Liver (tissue), 9 donors: ENCODE data around the gene NFATC1. TPM values are rescaled to one million over a fixed set of nuclear protein-coding genes. Genes with fewer than 3 reads are reported as not detected.

ENCODE experiments used
- DNase-seq: peaks from one replicate; pipeline ENCODE4 v3.0.0-alpha.2; 2017; ENCODE audit warnings: low spot score
- H3K27ac ChIP-seq, 2 donors: one replicate each; pipeline ENCODE4 v1.7.0; 2013; ENCODE audit warnings: inconsistent platforms in 2 of 2, low read length in 2 of 2, control low read depth in 1 of 2, low read depth in 1 of 2, mild to moderate bottlenecking in 1 of 2
- H3K27me3 ChIP-seq, 4 donors: one replicate each; pipeline versions ENCODE4 v1.6.1 to v1.7.0; 2013; ENCODE audit warnings: low read length in 3 of 4, inconsistent platforms in 1 of 4, mild to moderate bottlenecking in 1 of 4, moderate library complexity in 1 of 4; ENCODE audit not compliant: control insufficient read depth in 4 of 4, insufficient read depth in 4 of 4
- H3K36me3 ChIP-seq, 4 donors: one replicate each; pipeline versions ENCODE4 v1.6.1 to v1.7.0; 2013; ENCODE audit warnings: low read length in 3 of 4, mild to moderate bottlenecking in 3 of 4, low read depth in 1 of 4, moderate library complexity in 1 of 4; ENCODE audit not compliant: control insufficient read depth in 4 of 4, insufficient read depth in 3 of 4
- H3K4me1 ChIP-seq, 4 donors: one replicate each; pipeline versions ENCODE4 v1.6.1 to v1.7.0; 2013; ENCODE audit warnings: low read length in 3 of 4, mild to moderate bottlenecking in 3 of 4, moderate library complexity in 1 of 4; ENCODE audit not compliant: control insufficient read depth in 4 of 4, insufficient read depth in 4 of 4
- H3K4me3 ChIP-seq, 3 donors: one replicate each; pipeline versions ENCODE4 v1.6.1 to v1.7.0; 2013; ENCODE audit warnings: low read length in 3 of 3, control low read depth in 1 of 3, low read depth in 1 of 3, mild to moderate bottlenecking in 1 of 3
- H3K9ac ChIP-seq, 2 donors: one replicate each; pipeline ENCODE4 v1.7.0; 2013; ENCODE audit warnings: low read length in 2 of 2, mild to moderate bottlenecking in 2 of 2, moderate library complexity in 2 of 2, control low read depth in 1 of 2, low read depth in 1 of 2
- H3K9me3 ChIP-seq, 4 donors: one replicate each; pipeline versions ENCODE4 v1.6.1 to v1.7.0; 2013; ENCODE audit warnings: low read length in 3 of 4; ENCODE audit not compliant: control insufficient read depth in 4 of 4
- EGR1 ChIP-seq, 2 donors: IDR thresholded peaks; 2 replicates each; pipeline ENCODE4 v1.6.1; 2016 to 2018; ENCODE audit warnings: antibody characterized with exemption in 2 of 2, low read depth in 2 of 2
- GABPA ChIP-seq, 2 donors: IDR thresholded peaks in 1 of 2; conservative IDR thresholded peaks in 1 of 2; 2 replicates each; pipeline ENCODE4 v1.6.1; 2016; ENCODE audit warnings: antibody characterized with exemption in 2 of 2, mild to moderate bottlenecking in 1 of 2, moderate library complexity in 1 of 2
- HNF4A ChIP-seq, 2 donors: conservative IDR thresholded peaks; 2 replicates each; pipeline ENCODE4 v1.6.1; 2016; ENCODE audit warnings: antibody characterized with exemption in 2 of 2, mild to moderate bottlenecking in 2 of 2
- HNF4G ChIP-seq: IDR thresholded peaks from 2 replicates; pipeline ENCODE4 v1.6.1; 2016; ENCODE audit warnings: antibody characterized with exemption
- JUND ChIP-seq, 2 donors: IDR thresholded peaks; 2 replicates each; pipeline ENCODE4 v1.6.1; 2016; ENCODE audit warnings: antibody characterized with exemption in 2 of 2
- RAD21 ChIP-seq, 2 donors: IDR thresholded peaks; 2 replicates each; pipeline ENCODE4 v1.6.1; 2016; ENCODE audit warnings: antibody characterized with exemption in 2 of 2, mild to moderate bottlenecking in 2 of 2
- SP1 ChIP-seq: IDR thresholded peaks from 2 replicates; pipeline ENCODE4 v1.6.1; 2018; ENCODE audit warnings: antibody characterized with exemption, mild to moderate bottlenecking
- TAF1 ChIP-seq: conservative IDR thresholded peaks from 2 replicates; pipeline ENCODE4 v1.6.1; 2016; ENCODE audit warnings: antibody characterized with exemption, mild to moderate bottlenecking
- YY1 ChIP-seq: IDR thresholded peaks from 2 replicates; pipeline ENCODE4 v1.6.1; 2016; ENCODE audit warnings: antibody characterized with exemption, mild to moderate bottlenecking
- WGBS: extraction: QIAGEN DNeasy Blood & Tissue Kit; methylation state at CpG from one replicate; pipeline ENCODE4 v1.1.7; 2013; 5-methylcytosine and 5-hydroxymethylcytosine counted together
- polyA plus RNA-seq, 2 donors: library from polyadenylated mRNA; stranded (reverse) in 1 of 2; unstranded in 1 of 2; fragments of 200-250 nt in 1 of 2; fragments of >200 nt in 1 of 2; fragmentation: Nextera tagmentation in 1 of 2; extraction: Ambion mirVana in 1 of 2; gene quantifications; one replicate each; pipeline versions ENCODE4 v1.2.1 to v1.2.3, GENCODE V29; 2013 to 2015
- total RNA-seq, 2 donors: library from RNA; depleted of rRNA; stranded (reverse); fragments of >200 nt; gene quantifications; one replicate each; pipeline ENCODE4 v1.2.3, GENCODE V29; 2014
- TF ChIP-seq, protein P1 (sequence below): IDR thresholded peaks from 2 replicates; pipeline ENCODE4 v1.6.1; 2016; ENCODE audit warnings: antibody characterized with exemption
- TF ChIP-seq, protein P2 (sequence below): IDR thresholded peaks from 2 replicates; pipeline ENCODE4 v1.6.1; 2016; ENCODE audit warnings: antibody characterized with exemption
- TF ChIP-seq, protein P3 (sequence below): IDR thresholded peaks from 2 replicates; pipeline ENCODE4 v1.6.1; 2016; ENCODE audit warnings: antibody characterized with exemption
- donor health status: healthy.
- donor health status: healthy.
- donor health status: healthy.
- donor health status: healthy.
- donor health status: healthy.

The NFATC1 gene
- total and polyA plus RNA-seq, 4 donors, result 0.57 to 2.2 (median 1.3) TPM

DNA sequence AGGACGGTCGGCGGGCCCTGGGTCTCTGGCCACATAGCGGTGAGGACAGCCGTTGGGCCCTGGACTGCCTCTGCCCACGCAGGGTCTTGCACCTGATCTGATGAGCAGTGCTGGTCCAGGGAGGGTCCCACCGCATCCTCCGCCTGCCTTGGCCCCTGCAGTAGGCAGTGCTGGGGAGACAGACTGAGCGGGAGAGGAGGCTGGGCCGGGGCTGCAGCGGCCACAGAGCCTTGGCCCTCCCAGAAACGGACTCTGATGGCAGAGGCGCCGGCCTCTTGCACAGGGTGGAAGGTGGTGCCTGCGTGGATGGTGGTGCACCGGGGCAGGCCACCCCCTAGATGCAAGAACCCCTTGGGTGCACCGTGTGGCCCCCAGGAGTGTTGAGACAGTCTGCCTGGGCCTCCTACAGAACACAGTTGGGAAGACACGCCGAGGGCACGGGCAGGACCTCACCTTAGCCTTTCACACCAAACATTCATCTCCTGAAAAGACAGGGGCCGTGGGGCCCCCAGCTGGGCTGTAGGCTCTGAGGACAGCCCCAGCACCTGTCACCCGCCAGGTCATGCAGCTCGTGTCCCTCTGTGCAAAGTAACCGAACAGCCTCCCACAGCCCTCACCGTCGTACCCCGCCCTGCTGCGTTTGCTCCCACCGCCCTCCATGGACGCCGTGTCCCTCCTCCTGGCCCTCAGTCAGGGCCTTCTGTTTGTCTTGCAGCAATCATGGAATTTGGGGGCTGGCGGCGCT lies 36.8 kb downstream of the NFATC1 start:
- H3K4me3 ChIP-seq, result no peak overlapping the region
- DNase-seq, result no peak
- TF ChIP-seq, protein P1, sequence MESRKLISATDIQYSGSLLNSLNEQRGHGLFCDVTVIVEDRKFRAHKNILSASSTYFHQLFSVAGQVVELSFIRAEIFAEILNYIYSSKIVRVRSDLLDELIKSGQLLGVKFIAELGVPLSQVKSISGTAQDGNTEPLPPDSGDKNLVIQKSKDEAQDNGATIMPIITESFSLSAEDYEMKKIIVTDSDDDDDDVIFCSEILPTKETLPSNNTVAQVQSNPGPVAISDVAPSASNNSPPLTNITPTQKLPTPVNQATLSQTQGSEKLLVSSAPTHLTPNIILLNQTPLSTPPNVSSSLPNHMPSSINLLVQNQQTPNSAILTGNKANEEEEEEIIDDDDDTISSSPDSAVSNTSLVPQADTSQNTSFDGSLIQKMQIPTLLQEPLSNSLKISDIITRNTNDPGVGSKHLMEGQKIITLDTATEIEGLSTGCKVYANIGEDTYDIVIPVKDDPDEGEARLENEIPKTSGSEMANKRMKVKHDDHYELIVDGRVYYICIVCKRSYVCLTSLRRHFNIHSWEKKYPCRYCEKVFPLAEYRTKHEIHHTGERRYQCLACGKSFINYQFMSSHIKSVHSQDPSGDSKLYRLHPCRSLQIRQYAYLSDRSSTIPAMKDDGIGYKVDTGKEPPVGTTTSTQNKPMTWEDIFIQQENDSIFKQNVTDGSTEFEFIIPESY, result no peak
- TF ChIP-seq GABPA (IDR thresholded peaks at IDR 0.05 in 1 of 2, conservative IDR thresholded peaks at IDR 0.05 in 1 of 2), result no peak
- TF ChIP-seq EGR1 (IDR thresholded peaks at IDR 0.05; ENCODE audit: low read depth in 2 of 2), result no peak
- no peak for TF ChIP-seq HNF4G
- no peak for TF ChIP-seq JUND (IDR thresholded peaks at IDR 0.05)
- no peak for TF ChIP-seq HNF4A (conservative IDR thresholded peaks at IDR 0.05)
- no peak for TF ChIP-seq RAD21 (IDR thresholded peaks at IDR 0.05)
- no peak for TF ChIP-seq TAF1
- TF ChIP-seq SP1, result no peak
- no peak overlapping the region for H3K27ac ChIP-seq
- H3K9me3 ChIP-seq, result no peaks in the 10 kb centered on the region
- no peaks in the 10 kb centered on the region for H3K4me1 ChIP-seq
- peaks cover 0 to 1% (median 0%) of the 10 kb centered on the region in 4 donors for H3K36me3 ChIP-seq
- WGBS, result 93% methylated on average over 33 of the region's 33 CpGs
- H3K9ac ChIP-seq, result no peak overlapping the region
- no peaks in the 10 kb centered on the region for H3K27me3 ChIP-seq

DNA sequence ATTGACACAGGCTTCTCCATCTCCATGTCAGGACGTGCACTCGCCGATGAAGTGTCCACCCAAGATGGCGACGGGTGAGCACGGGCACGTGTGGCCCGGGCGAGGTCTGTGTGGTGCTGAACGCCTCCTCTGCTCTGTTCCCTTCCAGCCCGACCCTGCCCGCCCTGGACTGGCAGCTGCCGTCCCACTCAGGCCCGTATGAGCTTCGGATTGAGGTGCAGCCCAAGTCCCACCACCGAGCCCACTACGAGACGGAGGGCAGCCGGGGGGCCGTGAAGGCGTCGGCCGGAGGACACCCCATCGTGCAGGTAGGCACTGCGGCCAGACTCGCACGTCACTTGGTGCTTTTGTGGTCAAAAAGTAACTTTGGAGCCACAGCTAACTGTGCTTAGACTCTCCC lies 37.7 kb downstream of the NFATC1 start:
- no peaks in the 10 kb centered on the region for H3K27me3 ChIP-seq
- no peak overlapping the region for H3K4me3 ChIP-seq
- H3K4me1 ChIP-seq, result no peaks in the 10 kb centered on the region
- no peak overlapping the region for H3K9ac ChIP-seq
- no peak overlapping the region for H3K27ac ChIP-seq
- peaks cover 0 to 1% (median 0%) of the 10 kb centered on the region in 4 donors for H3K36me3 ChIP-seq
- WGBS, result 97% methylated on average over 27 of the region's 27 CpGs
- TF ChIP-seq GABPA (IDR thresholded peaks at IDR 0.05 in 1 of 2, conservative IDR thresholded peaks at IDR 0.05 in 1 of 2), result no peak
- TF ChIP-seq EGR1 (IDR thresholded peaks at IDR 0.05; ENCODE audit: low read depth in 2 of 2), result no peak
- no peak for TF ChIP-seq TAF1
- no peaks in the 10 kb centered on the region for H3K9me3 ChIP-seq
- no peak for DNase-seq

DNA sequence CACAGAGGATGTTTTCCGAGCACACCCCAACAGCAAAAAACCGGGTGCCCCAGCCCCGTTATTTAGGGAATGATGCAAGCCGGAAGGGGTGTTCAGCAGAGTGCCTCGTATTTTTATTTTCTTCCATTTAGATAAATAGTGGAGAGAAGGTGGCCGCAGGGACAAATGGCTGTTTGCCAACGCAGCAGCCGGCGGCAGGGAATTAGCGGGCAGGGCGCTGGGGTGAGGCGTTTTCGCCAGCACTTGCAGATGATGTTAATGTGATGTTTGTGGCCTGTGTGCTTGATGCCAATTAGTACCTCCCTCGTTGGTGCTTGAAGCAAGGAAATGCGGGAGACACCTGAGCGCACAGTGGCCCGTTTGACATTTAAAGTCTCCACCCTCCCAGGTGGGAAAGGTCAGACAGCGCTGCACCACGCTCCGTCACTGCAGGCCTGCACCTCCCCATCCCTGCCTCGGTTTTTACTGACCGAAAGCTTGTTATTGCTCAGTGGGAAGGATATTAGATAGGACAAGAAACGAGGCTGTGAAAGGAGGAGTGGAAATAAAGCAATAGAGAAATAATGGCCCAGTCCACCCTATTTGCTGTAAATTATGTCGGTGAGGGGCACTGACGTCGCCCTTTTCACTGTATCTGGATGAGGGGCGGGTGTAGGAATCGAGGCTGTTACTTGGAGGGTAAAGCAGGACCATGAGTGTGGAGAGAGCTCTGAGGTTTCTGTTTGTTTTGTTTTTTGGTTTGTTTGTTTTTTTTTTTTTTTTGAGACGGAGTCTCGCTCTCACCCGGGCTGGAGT lies 39.1 kb downstream of the NFATC1 start:
- DNase-seq, result no peak
- H3K36me3 ChIP-seq, result peaks cover 0 to 1% (median 0%) of the 10 kb centered on the region in 4 donors
- no peak overlapping the region for H3K9ac ChIP-seq
- TF ChIP-seq EGR1 (IDR thresholded peaks at IDR 0.05; ENCODE audit: low read depth in 2 of 2) (no peak), YY1 (no peak), HNF4G (no peak)
- TF ChIP-seq, protein P2, sequence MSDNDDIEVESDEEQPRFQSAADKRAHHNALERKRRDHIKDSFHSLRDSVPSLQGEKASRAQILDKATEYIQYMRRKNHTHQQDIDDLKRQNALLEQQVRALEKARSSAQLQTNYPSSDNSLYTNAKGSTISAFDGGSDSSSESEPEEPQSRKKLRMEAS, result no peak
- TF ChIP-seq, protein P3, sequence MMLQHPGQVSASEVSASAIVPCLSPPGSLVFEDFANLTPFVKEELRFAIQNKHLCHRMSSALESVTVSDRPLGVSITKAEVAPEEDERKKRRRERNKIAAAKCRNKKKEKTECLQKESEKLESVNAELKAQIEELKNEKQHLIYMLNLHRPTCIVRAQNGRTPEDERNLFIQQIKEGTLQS, result no peak
- no peak overlapping the region for H3K27ac ChIP-seq
- no peaks in the 10 kb centered on the region for H3K27me3 ChIP-seq
- WGBS, result 87% methylated on average over 31 of the region's 31 CpGs
- no peaks in the 10 kb centered on the region for H3K9me3 ChIP-seq
- no peak overlapping the region for H3K4me3 ChIP-seq
- H3K4me1 ChIP-seq, result no peaks in the 10 kb centered on the region
